Ectodermal cell (in vitro differentiated cells): Measurements from ENCODE around the gene BAIAP2L2.
"Not testable (repeated sequence)": the region's sequence is repeated elsewhere in the genome, so short reads cannot be mapped to it uniquely, and the experiment has no call there.

ENCODE experiments used
- H3K27ac ChIP-seq: 2 replicates; pipeline ENCODE4 v1.7.0; 2013; ENCODE audit warnings: mild to moderate bottlenecking, low read depth, low read length; ENCODE audit not compliant: insufficient read depth, poor library complexity, severe bottlenecking
- H3K27me3 ChIP-seq: 2 replicates; pipeline ENCODE4 v1.7.0; 2013; ENCODE audit warnings: mild to moderate bottlenecking, low read length; ENCODE audit not compliant: insufficient read depth, control insufficient read depth, poor library complexity, severe bottlenecking
- H3K36me3 ChIP-seq: one replicate; pipeline ENCODE4 v1.7.0; 2013; ENCODE audit warnings: low read length; ENCODE audit not compliant: control insufficient read depth, insufficient read depth
- H3K4me1 ChIP-seq: one replicate; pipeline ENCODE4 v1.7.0; 2013; ENCODE audit warnings: low read length; ENCODE audit not compliant: control insufficient read depth, insufficient read depth
- H3K4me3 ChIP-seq: 2 replicates; pipeline ENCODE4 v1.7.0; 2013; ENCODE audit warnings: low read depth, low read length, control low read depth; ENCODE audit not compliant: insufficient read depth
- H3K9me3 ChIP-seq: 2 replicates; pipeline ENCODE4 v1.7.0; 2013; ENCODE audit warnings: mild to moderate bottlenecking, low read length, moderate library complexity; ENCODE audit not compliant: control insufficient read depth
- WGBS, 2 experiments: methylation state at CpG; one replicate each; pipeline ENCODE4 v1.1.7; 2013; ENCODE audit warnings: missing lambda C conversion rate in 2 of 2; 5-methylcytosine and 5-hydroxymethylcytosine counted together

The BAIAP2L2 gene

GRCh38 chr22:38117556-38117955 is 7.1 kb upstream of the BAIAP2L2 start:
- not testable (repeated sequence) for H3K4me3 ChIP-seq, H3K27me3 ChIP-seq, H3K4me1 ChIP-seq, H3K36me3 ChIP-seq, H3K9me3 ChIP-seq, H3K27ac ChIP-seq
- WGBS, 2 experiments, result 93 to 95% methylated on average over 10 of the region's 10 CpGs

- Histone ChIP-seq H3K9me3 (no peaks in the 10 kb centered on the region), H3K36me3 (no peaks in the 10 kb centered on the region), H3K27me3 (no peaks in the 10 kb centered on the region), H3K4me1 (peaks cover 4% of the 10 kb centered on the region), H3K27ac (no peak overlapping the region), H3K4me3 (no peak overlapping the region)
- 95% methylated on average over 31 of the region's 31 CpGs for WGBS, 2 experiments
Measured at GRCh38 chr22:38115423-38116205, 5.1 kb upstream of the BAIAP2L2 start.

- no peaks in the 10 kb centered on the region for H3K36me3 ChIP-seq
- H3K4me1 ChIP-seq, result peaks cover 9% of the 10 kb centered on the region
- H3K27me3 ChIP-seq, result no peaks in the 10 kb centered on the region
- H3K9me3 ChIP-seq, result no peaks in the 10 kb centered on the region
- WGBS, 2 experiments, result 57% methylated on average over 32 of the region's 32 CpGs
- no peak overlapping the region for H3K27ac ChIP-seq
- H3K4me3 ChIP-seq, result no peak overlapping the region
Measured at GRCh38 chr22:38114484-38115398, 4.3 kb upstream of the BAIAP2L2 start.

GRCh38 chr22:38112381-38112780 is 1.9 kb upstream of the BAIAP2L2 start:
- Histone ChIP-seq H3K4me3 (no peak overlapping the region), H3K9me3 (no peaks in the 10 kb centered on the region), H3K36me3 (no peaks in the 10 kb centered on the region), H3K27me3 (no peaks in the 10 kb centered on the region), H3K27ac (no peak overlapping the region), H3K4me1 (peaks cover 9% of the 10 kb centered on the region)
- 94 to 95% methylated on average over 22 of the region's 22 CpGs for WGBS, 2 experiments

- Histone ChIP-seq H3K27ac (no peak overlapping the region), H3K36me3 (no peaks in the 10 kb centered on the region), H3K9me3 (no peaks in the 10 kb centered on the region), H3K27me3 (no peaks in the 10 kb centered on the region), H3K4me3 (no peak overlapping the region), H3K4me1 (peaks cover 9% of the 10 kb centered on the region)
- WGBS, 2 experiments, result 90 to 93% methylated on average over 11 of the region's 11 CpGs
Measured at GRCh38 chr22:38111925-38112355, 1.5 kb upstream of the BAIAP2L2 start.

GRCh38 chr22:38110863-38111852 is 674 bp upstream of the BAIAP2L2 start:
- H3K36me3 ChIP-seq, result no peaks in the 10 kb centered on the region
- no peaks in the 10 kb centered on the region for H3K27me3 ChIP-seq
- H3K27ac ChIP-seq, result no peak overlapping the region
- H3K4me3 ChIP-seq, result no peak overlapping the region
- 78 to 83% methylated on average over 30 of the region's 30 CpGs for WGBS, 2 experiments
- no peaks in the 10 kb centered on the region for H3K9me3 ChIP-seq
- H3K4me1 ChIP-seq, result peaks cover 9% of the 10 kb centered on the region

GRCh38 chr22:38109371-38110001 is 998 bp downstream of the BAIAP2L2 start:
- H3K9me3 ChIP-seq, result no peaks in the 10 kb centered on the region
- H3K36me3 ChIP-seq, result no peaks in the 10 kb centered on the region
- H3K27me3 ChIP-seq, result no peaks in the 10 kb centered on the region
- H3K4me3 ChIP-seq, result no peak overlapping the region
- H3K27ac ChIP-seq, result no peak overlapping the region
- WGBS, 2 experiments, result 92% methylated on average over 22 of the region's 22 CpGs
- H3K4me1 ChIP-seq, result peaks cover 9% of the 10 kb centered on the region

- Histone ChIP-seq H3K4me3 (no peak overlapping the region), H3K9me3 (no peaks in the 10 kb centered on the region), H3K4me1 (peaks cover 9% of the 10 kb centered on the region), H3K36me3 (no peaks in the 10 kb centered on the region), H3K27me3 (no peaks in the 10 kb centered on the region), H3K27ac (no peak overlapping the region)
- 94 to 95% methylated on average over 15 of the region's 15 CpGs for WGBS, 2 experiments
Measured at GRCh38 chr22:38108561-38109319, 1.7 kb downstream of the BAIAP2L2 start.
